Small intestine (tissue), 7 donors: Measurements from ENCODE around the gene CRYZ. TPM values are rescaled to one million over a fixed set of nuclear protein-coding genes. Genes with fewer than 3 reads are reported as not detected.
"Not testable (repeated sequence)": the region's sequence is repeated elsewhere in the genome, so short reads cannot be mapped to it uniquely, and the experiment has no call there.

ENCODE experiments used
- DNase-seq, 2 donors: peaks; one replicate each; pipeline versions ENCODE4 v3.0.0 to v3.0.0-alpha.2; 2013
- FAIRE-seq: peaks from 2 replicates; lab custom pipeline; 2012; peaks lifted over from hg19 to GRCh38; lab: Jason Lieb, UNC
- H3K27ac ChIP-seq, 3 donors: one replicate each; pipeline ENCODE4 v1.5.1; 2013; ENCODE audit warnings: low read length in 2 of 3, mild to moderate bottlenecking in 2 of 3, control low read depth in 1 of 3, inconsistent platforms in 1 of 3, low read depth in 1 of 3, moderate library complexity in 1 of 3
- H3K27me3 ChIP-seq, 3 donors: one replicate each; pipeline ENCODE4 v1.6.1; 2013; ENCODE audit warnings: low read length in 3 of 3, inconsistent platforms in 1 of 3; ENCODE audit not compliant: control insufficient read depth in 3 of 3, insufficient read depth in 3 of 3
- H3K36me3 ChIP-seq, 3 donors: one replicate each; pipeline ENCODE4 v1.6.1; 2013; ENCODE audit warnings: low read length in 3 of 3, inconsistent platforms in 1 of 3, low read depth in 1 of 3, mild to moderate bottlenecking in 1 of 3, moderate library complexity in 1 of 3; ENCODE audit not compliant: control insufficient read depth in 3 of 3, insufficient read depth in 2 of 3
- H3K4me1 ChIP-seq, 3 donors: one replicate each; pipeline ENCODE4 v1.6.1; 2013; ENCODE audit warnings: low read length in 2 of 3, inconsistent platforms in 1 of 3, low read depth in 1 of 3, mild to moderate bottlenecking in 1 of 3, moderate library complexity in 1 of 3; ENCODE audit not compliant: control insufficient read depth in 3 of 3, insufficient read depth in 2 of 3
- H3K4me3 ChIP-seq, 3 donors: one replicate each; pipeline ENCODE4 v1.5.1; 2013; ENCODE audit warnings: low read length in 3 of 3, control low read depth in 1 of 3, inconsistent platforms in 1 of 3, low read depth in 1 of 3, mild to moderate bottlenecking in 1 of 3, moderate library complexity in 1 of 3
- H3K9me3 ChIP-seq, 2 donors: one replicate each; pipeline ENCODE4 v1.6.1; 2013; ENCODE audit warnings: low read depth in 1 of 2, low read length in 1 of 2; ENCODE audit not compliant: control insufficient read depth in 2 of 2, insufficient read depth in 1 of 2
- WGBS, 3 donors: extraction: QIAGEN DNeasy Blood & Tissue Kit; methylation state at CpG; one replicate each; pipeline ENCODE4 v1.1.7; 2013; 5-methylcytosine and 5-hydroxymethylcytosine counted together
- polyA plus RNA-seq, 4 donors: library from polyadenylated mRNA; stranded (reverse) in 3 of 4; unstranded in 1 of 4; fragments of 200-250 nt in 3 of 4; fragments of 120-200 nt in 1 of 4; gene quantifications; one replicate each; pipeline versions ENCODE4 v1.2.1 to v1.2.3, GENCODE V29; 2013
- donor health status: healthy with polysubstance abuse.
- donor health status: control.
- donor health status: control.
- donor health status: Bipolar disorder and iron deficiency.
- donor health status: healthy.

CRYZ gene
- polyA plus RNA-seq, 4 donors = 28.7 to 157 (median 81.5) TPM

GRCh38 chr1:74740307-74740980 is 7.6 kb upstream of the CRYZ start:
- not testable (repeated sequence) for H3K27me3 ChIP-seq, H3K9me3 ChIP-seq, FAIRE-seq, H3K4me3 ChIP-seq, H3K4me1 ChIP-seq, H3K27ac ChIP-seq, DNase-seq
- peaks cover 8 to 41% (median 17%) of the 10 kb centered on the region in 3 donors for H3K36me3 ChIP-seq
- 90 to 96% (median 95%) methylated on average over 12 to 13 of the region's 13 CpGs for WGBS, 3 donors

- FAIRE-seq (no peak), DNase-seq (no peak)
- no peaks in the 10 kb centered on the region for H3K27me3 ChIP-seq
- H3K27ac ChIP-seq = no peak overlapping the region
- WGBS, 3 donors = 95 to 99% (median 98%) methylated on average over 4 of the region's 4 CpGs
- H3K36me3 ChIP-seq = peaks cover 6 to 23% (median 13%) of the 10 kb centered on the region in 3 donors
- no peak overlapping the region for H3K4me3 ChIP-seq
- no peaks in the 10 kb centered on the region for H3K9me3 ChIP-seq
- peaks cover 2 to 11% (median 6%) of the 10 kb centered on the region in 3 donors for H3K4me1 ChIP-seq
Observed at GRCh38 chr1:74737333-74737732, 4.5 kb upstream of the CRYZ start.

- Histone ChIP-seq H3K36me3 (peaks cover 6 to 14% (median 11%) of the 10 kb centered on the region in 3 donors), H3K4me1 (peaks cover 2 to 22% (median 6%) of the 10 kb centered on the region in 3 donors), H3K4me3 (peak overlapping the region; percentile 56 to 91 (median 60)), H3K9me3 (no peaks in the 10 kb centered on the region), H3K27ac (peak overlapping the region; percentile 60 to 94 (median 79)), H3K27me3 (no peaks in the 10 kb centered on the region)
- DNase-seq (peak; percentile 79 to 82), FAIRE-seq (no peak)
- 21 to 25% (median 22%) methylated on average over 11 of the region's 11 CpGs for WGBS, 3 donors
Observed at GRCh38 chr1:74733604-74734484, 994 bp upstream of the CRYZ start.

GRCh38 chr1:74732071-74732946 is 541 bp downstream of the CRYZ start:
- not testable (repeated sequence) for FAIRE-seq, H3K27me3 ChIP-seq, H3K9me3 ChIP-seq, H3K36me3 ChIP-seq
- DNase-seq = peak in 1 of 2 donors; percentile 13
- WGBS, 3 donors = 5 to 9% (median 5%) methylated on average over 13 to 17 of the region's 17 CpGs
- Histone ChIP-seq H3K4me1 (peaks cover 2 to 22% (median 9%) of the 10 kb centered on the region in 3 donors), H3K27ac (peak overlapping the region; percentile 75 to 94 (median 79)), H3K4me3 (peak overlapping the region; percentile 56 to 91 (median 60))

- WGBS, 3 donors = 17 to 62% (median 31%) methylated on average over 11 of the region's 11 CpGs
- Histone ChIP-seq H3K27ac (peak overlapping the region; percentile 70 to 79 (median 75)), H3K4me1 (peaks cover 2 to 22% (median 9%) of the 10 kb centered on the region in 3 donors), H3K36me3 (peaks cover 0 to 5% (median 0%) of the 10 kb centered on the region in 3 donors), H3K4me3 (peak overlapping the region in 2 of 3 donors; percentile 60 to 91), H3K9me3 (no peaks in the 10 kb centered on the region), H3K27me3 (no peaks in the 10 kb centered on the region)
- no peak for FAIRE-seq
- peak; percentile 86 to 89 for DNase-seq
Observed at GRCh38 chr1:74731399-74732052, 1.3 kb downstream of the CRYZ start.

GRCh38 chr1:74729741-74730478 is 2.9 kb downstream of the CRYZ start:
- Histone ChIP-seq H3K27ac (no peak overlapping the region), H3K36me3 (peaks cover 0 to 13% (median 2%) of the 10 kb centered on the region in 3 donors), H3K4me3 (no peak overlapping the region), H3K9me3 (peaks cover 4 to 11% of the 10 kb centered on the region in 2 donors), H3K4me1 (peaks cover 2 to 22% (median 9%) of the 10 kb centered on the region in 3 donors), H3K27me3 (no peaks in the 10 kb centered on the region)
- WGBS, 3 donors = 71 to 82% (median 75%) methylated on average over 6 of the region's 6 CpGs
- FAIRE-seq (no peak), DNase-seq (peak; percentile 4 to 15)

- no peak overlapping the region for H3K4me3 ChIP-seq
Observed at GRCh38 chr1:74728736-74729135, 4.1 kb downstream of the CRYZ start.

More at GRCh38 chr1:74728736-74729135, 4.1 kb downstream of the CRYZ start:
- no peak for DNase-seq
- H3K27ac ChIP-seq = no peak overlapping the region
- H3K9me3 ChIP-seq = peaks cover 4 to 11% of the 10 kb centered on the region in 2 donors
- no peaks in the 10 kb centered on the region for H3K27me3 ChIP-seq
- peaks cover 0 to 11% (median 4%) of the 10 kb centered on the region in 3 donors for H3K4me1 ChIP-seq
- 61 to 89% (median 79%) methylated on average over 3 of the region's 3 CpGs for WGBS, 3 donors
- FAIRE-seq = no peak
- peaks cover 0 to 13% (median 3%) of the 10 kb centered on the region in 3 donors for H3K36me3 ChIP-seq
